CD14-positive monocyte (primary cell): ENCODE results near the gene LGALS8. TPM values are rescaled to one million over a fixed set of nuclear protein-coding genes. Genes with fewer than 3 reads are reported as not detected.

ENCODE experiments used
- DNase-seq, 3 donors: peaks; one replicate each; pipeline ENCODE4 v3.0.0-alpha.2; 2011 to 2022
- H2AFZ ChIP-seq: 2 replicates; pipeline ENCODE4 v1.6.0; 2012; ENCODE audit warnings: mild to moderate bottlenecking, low read depth, low read length, inconsistent platforms; ENCODE audit not compliant: insufficient read depth, poor library complexity, severe bottlenecking
- H3K27ac ChIP-seq, 2 donors: 1 replicate in 1 of 2; 2 replicates in 1 of 2; pipeline ENCODE4 v1.5.1; 2012 to 2013; ENCODE audit warnings: low read length in 2 of 2, control low read depth in 1 of 2, inconsistent platforms in 1 of 2, low read depth in 1 of 2, mild to moderate bottlenecking in 1 of 2
- H3K27me3 ChIP-seq, 2 donors: one replicate each; pipeline versions ENCODE4 v1.6.0 to v1.6.1; 2011 to 2013; ENCODE audit warnings: low read length in 2 of 2; ENCODE audit not compliant: control insufficient read depth in 2 of 2, insufficient read depth in 2 of 2
- H3K36me3 ChIP-seq, 2 donors: replicated peaks in 1 of 2; 1 replicate in 1 of 2; 2 replicates in 1 of 2; pipeline versions ENCODE4 v1.5.1 to v1.6.1; 2012 to 2013; ENCODE audit warnings: low read length in 2 of 2, control low read depth in 1 of 2, inconsistent platforms in 1 of 2, mild to moderate bottlenecking in 1 of 2; ENCODE audit not compliant: insufficient read depth in 2 of 2, control insufficient read depth in 1 of 2
- H3K4me1 ChIP-seq, 2 donors: 1 replicate in 1 of 2; 2 replicates in 1 of 2; pipeline versions ENCODE4 v1.5.1 to v1.6.1; 2012 to 2013; ENCODE audit warnings: low read length in 2 of 2, control low read depth in 1 of 2, inconsistent platforms in 1 of 2, mild to moderate bottlenecking in 1 of 2, moderate library complexity in 1 of 2; ENCODE audit not compliant: insufficient read depth in 2 of 2, control insufficient read depth in 1 of 2
- H3K4me2 ChIP-seq: replicated peaks from 2 replicates; pipeline ENCODE3; 2012; ENCODE audit warnings: low read length, moderate library complexity, mild to moderate bottlenecking; ENCODE audit not compliant: poor library complexity, severe bottlenecking; ENCODE audit errors: extremely low read depth
- H3K4me3 ChIP-seq, 3 experiments: fragments of 200-600 bp in 1 of 3; sonication (generic) in 1 of 3; replicated peaks in 1 of 3; 1 replicate in 2 of 3; 2 replicates in 1 of 3; pipeline ENCODE4 v1.5.1; 2011 to 2013; ENCODE audit warnings: low read length in 3 of 3, mild to moderate bottlenecking in 3 of 3, control low read depth in 2 of 3, low read depth in 2 of 3, inconsistent platforms in 1 of 3, moderate library complexity in 1 of 3
- H3K79me2 ChIP-seq: 2 replicates; pipeline ENCODE4 v1.6.0; 2012; ENCODE audit warnings: mild to moderate bottlenecking, control low read depth, inconsistent platforms, low read length, moderate library complexity; ENCODE audit not compliant: insufficient read depth
- H3K9ac ChIP-seq: 2 replicates; pipeline ENCODE4 v1.6.0; 2017; ENCODE audit warnings: low read length, mild to moderate bottlenecking; ENCODE audit not compliant: insufficient read depth, poor library complexity, severe bottlenecking
- H3K9me3 ChIP-seq, 2 donors: replicated peaks in 1 of 2; 1 replicate in 1 of 2; 2 replicates in 1 of 2; pipeline versions ENCODE4 v1.5.1 to v1.6.1; 2012 to 2013; ENCODE audit warnings: low read length in 2 of 2, control low read depth in 1 of 2; ENCODE audit not compliant: control insufficient read depth in 1 of 2, insufficient read depth in 1 of 2
- H4K20me1 ChIP-seq: 2 replicates; pipeline ENCODE4 v1.6.0; 2012; ENCODE audit warnings: mild to moderate bottlenecking, low read length, control low read depth, moderate library complexity; ENCODE audit not compliant: insufficient read depth
- H3K27ac Mint-ChIP-seq, 7 donors: one replicate each; pipeline ENCODE4 v1.8.0; 2020; ENCODE audit warnings: mild to moderate bottlenecking in 7 of 7, mixed read lengths in 7 of 7, moderate library complexity in 6 of 7, inconsistent platforms in 2 of 7
- H3K27me3 Mint-ChIP-seq, 3 donors: one replicate each; pipeline ENCODE4 v1.8.0; 2021 to 2022; ENCODE audit warnings: low read depth in 3 of 3, mild to moderate bottlenecking in 3 of 3, mixed read lengths in 3 of 3, moderate library complexity in 3 of 3, inconsistent platforms in 1 of 3
- H3K36me3 Mint-ChIP-seq, 2 donors: one replicate each; pipeline ENCODE4 v1.8.0; 2020; ENCODE audit warnings: mixed read lengths in 2 of 2, inconsistent platforms in 1 of 2, mild to moderate bottlenecking in 1 of 2
- H3K4me1 Mint-ChIP-seq: one replicate; pipeline ENCODE4 v1.8.0; 2020; ENCODE audit warnings: mild to moderate bottlenecking, mixed read lengths
- H3K4me3 Mint-ChIP-seq, 2 donors: one replicate each; pipeline ENCODE4 v1.8.0; 2020; ENCODE audit warnings: mild to moderate bottlenecking in 2 of 2, mixed read lengths in 2 of 2, moderate library complexity in 1 of 2
- H3K9me3 Mint-ChIP-seq, 7 donors: one replicate each; pipeline ENCODE4 v1.8.0; 2020 to 2022; ENCODE audit warnings: mixed read lengths in 7 of 7, mild to moderate bottlenecking in 6 of 7, moderate library complexity in 6 of 7, inconsistent platforms in 2 of 7
- CTCF ChIP-seq: fragments of 200-600 bp; IDR thresholded peaks from one replicate; pipeline ENCODE4 v1.8.0; 2022; ENCODE audit warnings: antibody characterized with exemption, mild to moderate bottlenecking
- WGBS: methylation state at CpG from one replicate; pipeline ENCODE4 v1.1.5; 2013; ENCODE audit warnings: missing lambda C conversion rate; ENCODE audit not compliant: insufficient coverage; 5-methylcytosine and 5-hydroxymethylcytosine counted together
- intact Hi-C, 2 donors: fragments of 100-400 bp; cut with micrococcal nuclease; formaldehyde crosslinking; loops; one replicate each; pipeline versions ENCODE4 v1.15.0 to v1.15.1; 2023
- polyA plus RNA-seq, 3 donors: library from polyadenylated mRNA; depleted of rRNA in 1 of 3; unstranded in 2 of 3; stranded (reverse) in 1 of 3; fragments of 300-500 nt in 2 of 3; fragments of >200 nt in 1 of 3; fragmentation: Illumina TruSeq in 2 of 3; gene quantifications; 1 replicate in 2 of 3; 2 replicates in 1 of 3; pipeline ENCODE4 v1.2.3, GENCODE V29; 2012 to 2021

The LGALS8 gene
- polyA plus RNA-seq, 3 donors = 58.9 to 84.6 (median 75.7) TPM

- Histone ChIP-seq H3K79me2 (peaks cover 59% of the 10 kb centered on the region), H3K9ac (no peak overlapping the region), H3K27me3 (no peaks in the 10 kb centered on the region), H4K20me1 (peaks cover 94% of the 10 kb centered on the region), H3K4me3 (no peak overlapping the region), H3K36me3 (peaks cover 71 to 87% of the 10 kb centered on the region in 2 donors), H3K4me2 (no peak overlapping the region), H2AFZ (no peak overlapping the region), H3K4me1 (peaks cover 4 to 5% of the 10 kb centered on the region in 2 donors), H3K9me3 (no peaks in the 10 kb centered on the region), H3K27ac (peak overlapping the region in 1 of 2 donors; percentile 26)
- no peaks in the 10 kb centered on the region for H3K9me3 Mint-ChIP-seq
- peak overlapping the region in 2 of 7 donors; percentile 25 to 56 for H3K27ac Mint-ChIP-seq
- peaks cover 70 to 80% of the 10 kb centered on the region in 2 donors for H3K36me3 Mint-ChIP-seq
- TF ChIP-seq CTCF = no peak
- H3K27me3 Mint-ChIP-seq = peaks cover 0 to 1% (median 0%) of the 10 kb centered on the region in 3 donors
- intact Hi-C loops = no loop called here
- peaks cover 19% of the 10 kb centered on the region for H3K4me1 Mint-ChIP-seq
- no peak overlapping the region for H3K4me3 Mint-ChIP-seq
- no peak for DNase-seq
- 97% methylated on average over 6 of the region's 6 CpGs for WGBS
Observed at GRCh38 chr1:236535662-236536161, 11.9 kb downstream of the LGALS8 start.

GRCh38 chr1:236536540-236536939 is 12.8 kb downstream of the LGALS8 start:
- intact Hi-C loops = no loop called here
- H3K27me3 ChIP-seq = no peaks in the 10 kb centered on the region
- Mint-ChIP-seq H3K4me1 (peaks cover 13% of the 10 kb centered on the region), H3K27me3 (peaks cover 0 to 1% (median 0%) of the 10 kb centered on the region in 3 donors), H3K27ac (peak overlapping the region in 1 of 7 donors; percentile 78), H3K36me3 (peaks cover 74 to 85% of the 10 kb centered on the region in 2 donors), H3K9me3 (no peaks in the 10 kb centered on the region), H3K4me3 (no peak overlapping the region)
- H3K9me3 ChIP-seq = no peaks in the 10 kb centered on the region
- peaks cover 94% of the 10 kb centered on the region for H4K20me1 ChIP-seq
- TF ChIP-seq CTCF = no peak
- WGBS = 97% methylated on average over 3 of the region's 5 CpGs
- no peak overlapping the region for H3K4me2 ChIP-seq
- peaks cover 79 to 95% of the 10 kb centered on the region in 2 donors for H3K36me3 ChIP-seq
- peak overlapping the region in 1 of 2 donors; percentile 20 for H3K27ac ChIP-seq
- H3K4me3 ChIP-seq = no peak overlapping the region
- H3K4me1 ChIP-seq = peaks cover 0 to 3% of the 10 kb centered on the region in 2 donors
- DNase-seq = no peak
- no peak overlapping the region for H3K9ac ChIP-seq
- no peak overlapping the region for H2AFZ ChIP-seq
- peaks cover 55% of the 10 kb centered on the region for H3K79me2 ChIP-seq
